HepG2 (cell line): ENCODE results near the gene OGFOD3. TPM values are rescaled to one million over a fixed set of nuclear protein-coding genes. Genes with fewer than 3 reads are reported as not detected.

Source experiments
- ATAC-seq: fragments of 200-7000 bp; cut with Tn5 transposase; 3 replicates; pipeline ENCODE4 v1.9.1; 2020; ENCODE audit warnings: mild to moderate bottlenecking, moderate library complexity
- BruUV-seq: library from RNA; stranded (reverse); fragments of 400-500 nt; replicated peaks from 2 replicates; lab custom pipeline; 2021; lab: Mats Ljungman, UMichigan
- CTCF ChIA-PET: fragments of 300-600 bp; formaldehyde crosslinking; extraction: SDS; loops from one replicate; lab custom pipeline; 2021; ENCODE audit warnings: low total read pairs, inconsistent platforms, low intra/inter-chr PET ratio; lab: Yijun Ruan, JAX
- POLR2A ChIA-PET: fragments of 350-600 bp; sonication (Branson Sonifier 250); formaldehyde crosslinking; loops from one replicate; lab custom pipeline; 2020; ENCODE audit warnings: antibody characterized with exemption, inconsistent platforms; lab: Yijun Ruan, JAX
- DNase-seq: peaks from one replicate; pipeline ENCODE4 v3.0.0-alpha.2; 2015; ENCODE audit warnings: low spot score
- FAIRE-seq: peaks from 3 replicates; lab custom pipeline; 2011; peaks lifted over from hg19 to GRCh38; lab: Jason Lieb, UNC
- H2AFZ ChIP-seq: one replicate; pipeline ENCODE4 v1.6.1; 2011; ENCODE audit warnings: low read length, inconsistent platforms
- H3K27ac ChIP-seq: fragments of 300-600 bp; 3 replicates; pipeline ENCODE4 v1.8.0; 2011; ENCODE audit warnings: mixed run types, mild to moderate bottlenecking, mixed read lengths, low read length, inconsistent platforms; ENCODE audit not compliant: insufficient read depth; ENCODE audit errors: extremely low read length
- H3K27me3 ChIP-seq, 2 experiments: fragments of 200-600 bp in 1 of 2; 2 replicates in 1 of 2; 3 replicates in 1 of 2; pipeline versions ENCODE4 v1.6.0 to v1.8.0; 2011; ENCODE audit warnings: low read length in 2 of 2, mild to moderate bottlenecking in 2 of 2, moderate library complexity in 2 of 2, inconsistent platforms in 1 of 2; ENCODE audit not compliant: insufficient read depth in 2 of 2, control insufficient read depth in 1 of 2
- H3K36me3 ChIP-seq, 2 experiments: fragments of 200-600 bp in 1 of 2; replicated peaks in 1 of 2; 2 replicates in 1 of 2; 3 replicates in 1 of 2; pipeline versions ENCODE4 v1.5.1 to v1.8.0; 2011; ENCODE audit warnings: low read length in 2 of 2, inconsistent platforms in 1 of 2; ENCODE audit not compliant: insufficient read depth in 2 of 2, control insufficient read depth in 1 of 2
- H3K4me1 ChIP-seq: 2 replicates; pipeline ENCODE4 v1.5.1; 2012; ENCODE audit warnings: low read length, inconsistent platforms; ENCODE audit not compliant: insufficient read depth
- H3K4me2 ChIP-seq: 2 replicates; pipeline ENCODE4 v1.6.0; 2011; ENCODE audit warnings: low read depth, low read length, inconsistent platforms
- H3K4me3 ChIP-seq, 3 experiments: fragments of 200-600 bp in 1 of 3; sonication (generic), shearing (Covaris generic) in 1 of 3; replicated peaks in 1 of 3; 2 replicates each; pipeline ENCODE4 v1.5.1; 2011 to 2016; ENCODE audit warnings: low read length in 3 of 3, inconsistent platforms in 2 of 3, low read depth in 2 of 3, mild to moderate bottlenecking in 2 of 3, control low read depth in 1 of 3, mixed read lengths in 1 of 3; ENCODE audit not compliant: insufficient read depth in 1 of 3
- H3K79me2 ChIP-seq: one replicate; pipeline ENCODE4 v1.6.1; 2011; ENCODE audit warnings: low read length, inconsistent platforms; ENCODE audit not compliant: insufficient read depth
- H3K9ac ChIP-seq: 2 replicates; pipeline ENCODE4 v1.6.0; 2011; ENCODE audit warnings: mild to moderate bottlenecking, low read depth, low read length, inconsistent platforms; ENCODE audit not compliant: insufficient read depth
- H3K9me3 ChIP-seq: 2 replicates; pipeline ENCODE4 v1.5.1; 2012; ENCODE audit warnings: mild to moderate bottlenecking, low read length
- H4K20me1 ChIP-seq: 2 replicates; pipeline ENCODE4 v1.6.0; 2011; ENCODE audit warnings: inconsistent platforms, mild to moderate bottlenecking, low read length, moderate library complexity; ENCODE audit not compliant: insufficient read depth
- DR1 ChIP-seq: sonication (generic); formaldehyde crosslinking; IDR thresholded peaks from 2 replicates; pipeline ENCODE4 v1.8.0; 2021; ENCODE audit warnings: mild to moderate bottlenecking, missing genetic modification reagents, inconsistent platforms
- NCOA2 ChIP-seq: sonication (generic); formaldehyde crosslinking; IDR thresholded peaks from 2 replicates; pipeline ENCODE4 v1.8.0; 2022; ENCODE audit warnings: inconsistent platforms
- NFIC ChIP-seq: IDR thresholded peaks from 2 replicates; pipeline ENCODE4 v1.6.1; 2012; ENCODE audit warnings: mild to moderate bottlenecking, low read length, inconsistent platforms
- PHF5A ChIP-seq: IDR thresholded peaks from one replicate; pipeline ENCODE4 v1.6.1; 2018; ENCODE audit warnings: low read depth, missing genetic modification reagents; ENCODE audit not compliant: unreplicated experiment
- POLR2A ChIP-seq, 2 experiments: IDR thresholded peaks; 2 replicates each; pipeline ENCODE4 v1.6.1; 2011; ENCODE audit warnings: low read depth in 2 of 2, low read length in 2 of 2, mild to moderate bottlenecking in 1 of 2, moderate library complexity in 1 of 2; ENCODE audit not compliant: insufficient read depth in 1 of 2
- POLR2AphosphoS5 ChIP-seq: IDR thresholded peaks from 2 replicates; pipeline ENCODE4 v1.6.1; 2012; ENCODE audit warnings: low read depth, low read length
- RBM22 ChIP-seq: fragments of 200-400 bp; formaldehyde crosslinking; optimal IDR thresholded peaks from 2 replicates; pipeline ENCODE3; 2017; ENCODE audit warnings: mild to moderate bottlenecking, low read length, moderate library complexity
- RFXANK ChIP-seq: IDR thresholded peaks from 2 replicates; pipeline ENCODE4 v1.6.1; 2016
- SRSF1 ChIP-seq: fragments of 200-400 bp; formaldehyde crosslinking; optimal IDR thresholded peaks from 2 replicates; pipeline ENCODE3; 2017; ENCODE audit warnings: mild to moderate bottlenecking, low read depth, low read length, moderate library complexity
- THAP8 ChIP-seq: sonication (generic); formaldehyde crosslinking; IDR thresholded peaks from 2 replicates; pipeline ENCODE4 v1.5.1; 2020; ENCODE audit warnings: missing genetic modification reagents, mild to moderate bottlenecking, borderline replicate concordance
- ZNF224 ChIP-seq: sonication (generic); formaldehyde crosslinking; IDR thresholded peaks from 2 replicates; pipeline ENCODE4 v1.5.0; 2020; ENCODE audit warnings: mild to moderate bottlenecking, missing genetic modification reagents
- ZNF430 ChIP-seq: sonication (generic); formaldehyde crosslinking; IDR thresholded peaks from 2 replicates; pipeline ENCODE4 v1.9.0; 2021; ENCODE audit warnings: mild to moderate bottlenecking, missing genetic modification reagents
- ZNF746 ChIP-seq: sonication (generic); formaldehyde crosslinking; IDR thresholded peaks from 2 replicates; pipeline ENCODE4 v1.8.0; 2022; ENCODE audit warnings: mild to moderate bottlenecking, missing genetic modification reagents
- ZNF75D ChIP-seq: sonication (generic); formaldehyde crosslinking; IDR thresholded peaks from 2 replicates; pipeline ENCODE4 v1.8.1; 2023; ENCODE audit warnings: missing genetic modification reagents, mild to moderate bottlenecking, borderline replicate concordance
- ZNF883 ChIP-seq: sonication (generic); formaldehyde crosslinking; IDR thresholded peaks from 2 replicates; pipeline ENCODE4 v1.5.1; 2020; ENCODE audit warnings: mild to moderate bottlenecking, missing genetic modification reagents; ENCODE audit errors: not compliant biosample characterization
- ZSCAN21 ChIP-seq: sonication (generic); formaldehyde crosslinking; IDR thresholded peaks from 2 replicates; pipeline ENCODE4 v1.8.0; 2022; ENCODE audit warnings: mild to moderate bottlenecking, missing genetic modification reagents, moderate library complexity, borderline replicate concordance
- WGBS: methylation state at CpG from one replicate; pipeline ENCODE4 v1.1.6; 2017; ENCODE audit warnings: low lambda C conversion rate; 5-methylcytosine and 5-hydroxymethylcytosine counted together
- in situ Hi-C: cut with HindIII; loops from 2 replicates; pipeline ENCODE4 v1.10.0; 2017; ENCODE audit warnings: low pct_unique_long_range_greater_than_20kb; ENCODE audit not compliant: extremely low pct_ligation_motif_present
- intact Hi-C: fragments of 100-400 bp; cut with micrococcal nuclease; formaldehyde crosslinking; loops from one replicate; pipeline ENCODE4 v1.10.0; 2022; ENCODE audit not compliant: unreplicated experiment
- polyA plus RNA-seq, 8 experiments: library from polyadenylated mRNA; depleted of rRNA in 3 of 8; stranded (reverse) in 7 of 8; unstranded in 1 of 8; fragments of >200 nt; fragmentation: Illumina TruSeq in 4 of 8; extraction: Trizol in 4 of 8; gene quantifications; 2 replicates each; pipeline versions ENCODE4 v1.2.1 to v1.2.3, GENCODE V29; 2011 to 2016; ENCODE audit warnings: low read depth in 4 of 8, missing spikeins in 1 of 8, mixed read lengths in 1 of 8; ENCODE audit not compliant: insufficient read depth in 1 of 8
- total RNA-seq, 5 experiments: library from RNA; depleted of rRNA; stranded (reverse); fragments of >200 nt; fragmentation: Illumina TruSeq; extraction: Trizol; gene quantifications; 2 replicates each; pipeline ENCODE4 v1.2.3, GENCODE V29; 2016; ENCODE audit warnings: low read depth in 1 of 5
- TF ChIP-seq, protein P1 (sequence below): sonication (generic); formaldehyde crosslinking; IDR thresholded peaks from 2 replicates; pipeline ENCODE4 v1.4.0; 2020; ENCODE audit warnings: missing genetic modification reagents, low read depth, mild to moderate bottlenecking, borderline replicate concordance
- TF ChIP-seq, protein P2 (sequence below): sonication (generic); formaldehyde crosslinking; IDR thresholded peaks from 2 replicates; pipeline ENCODE4 v1.5.1; 2020; ENCODE audit warnings: mild to moderate bottlenecking, missing genetic modification reagents, moderate library complexity

Gene OGFOD3
- total and polyA plus RNA-seq, 2 of the 13 experiments (the other 11 are each of a cell fraction or from before 2014, with no cell fraction given), result 40.0 to 42.1 TPM

DNA sequence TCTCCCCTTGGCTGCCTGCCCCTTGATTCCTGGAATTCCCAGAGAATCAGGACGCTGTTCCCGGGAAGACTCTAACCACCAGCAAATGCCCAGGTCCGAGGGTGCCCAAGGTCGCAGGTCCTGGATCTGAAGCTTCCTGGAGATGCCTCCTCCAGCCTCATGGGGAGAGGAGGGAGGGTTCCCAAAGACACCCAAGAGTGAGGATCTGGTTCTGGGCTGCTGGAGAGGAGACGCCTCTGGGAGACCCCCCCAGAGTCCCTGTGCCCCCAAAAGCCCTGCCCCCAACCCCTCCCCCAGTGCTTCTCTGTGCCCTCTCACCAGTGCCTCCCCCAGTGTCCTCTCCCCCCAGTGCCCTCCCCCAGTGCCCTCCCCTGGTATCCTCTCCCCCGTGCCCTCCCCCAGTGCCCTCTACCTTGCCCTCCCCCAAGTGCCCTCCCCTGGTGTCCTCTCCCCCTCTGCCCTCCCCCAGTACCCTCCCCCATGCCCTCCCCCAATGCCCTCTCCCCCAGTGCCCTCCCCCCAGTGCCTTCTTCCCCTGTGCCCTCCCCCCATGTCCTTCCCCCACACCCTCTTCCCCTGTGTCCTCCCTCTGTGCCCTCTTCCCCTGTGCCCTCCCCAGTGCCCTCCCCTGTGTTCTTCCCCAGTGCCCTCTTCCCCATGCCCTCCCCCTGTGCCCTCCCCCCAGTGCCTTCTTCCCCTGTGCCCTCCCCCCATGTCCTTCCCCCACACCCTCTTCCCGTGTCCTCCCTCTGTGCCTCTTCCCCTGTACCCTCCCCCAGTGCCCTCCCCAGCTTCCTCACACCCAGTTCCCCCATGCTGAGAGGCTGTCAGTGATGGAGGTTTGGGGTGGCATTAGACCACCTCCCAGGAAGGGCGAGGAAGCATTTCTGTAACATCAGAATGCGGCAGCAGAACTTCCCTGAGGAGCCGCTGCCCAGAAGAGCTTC lies 78.5 kb downstream of the OGFOD3 start:
- WGBS, result 60% methylated on average over 10 of the region's 10 CpGs
- DNase-seq (no peak), ATAC-seq (no peak), FAIRE-seq (no peak)
- no TSS peak for BruUV-seq
- in situ Hi-C loops (no loop called here), intact Hi-C loops (loop anchor here (5.0 to 10.0 kb wide), 2 partner anchors 38 to 175 kb away; partner anchors contain the start of gene FOXK2)
- Histone ChIP-seq H4K20me1 (no peaks in the 10 kb centered on the region), H3K9me3 (no peaks in the 10 kb centered on the region), H3K4me1 (peaks cover 81% of the 10 kb centered on the region), H3K9ac (peak overlapping the region; percentile 75), H3K79me2 (peaks cover 12% of the 10 kb centered on the region), H3K4me3 (peak overlapping the region; percentile 48 to 69 (median 56)), H3K27me3 (no peaks in the 10 kb centered on the region), H3K4me2 (peak overlapping the region; percentile 90), H3K36me3 (no peaks in the 10 kb centered on the region), H3K27ac (peak overlapping the region; percentile 72), H2AFZ (no peak overlapping the region)
- ChIA-PET POLR2A (interaction anchor here (1.0 to 20.8 kb wide), 7 partner anchors 9 to 40 kb away, joined by 4 to 270 read pairs (median 4); partner anchors contain the start of gene CD7), CTCF (no interaction called here)
- no peak for TF ChIP-seq POLR2AphosphoS5
- no peak for TF ChIP-seq RFXANK
- TF ChIP-seq, protein P1, sequence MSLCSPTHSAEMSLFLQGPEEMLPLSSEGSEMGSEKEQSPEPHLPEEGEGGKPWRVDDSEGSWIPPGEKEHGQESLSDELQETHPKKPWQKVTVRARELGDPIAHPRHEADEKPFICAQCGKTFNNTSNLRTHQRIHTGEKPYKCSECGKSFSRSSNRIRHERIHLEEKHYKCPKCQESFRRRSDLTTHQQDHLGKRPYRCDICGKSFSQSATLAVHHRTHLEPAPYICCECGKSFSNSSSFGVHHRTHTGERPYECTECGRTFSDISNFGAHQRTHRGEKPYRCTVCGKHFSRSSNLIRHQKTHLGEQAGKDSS (CRISPR knock-in tag), result no peak
- no peak for TF ChIP-seq THAP8
- no peak for TF ChIP-seq NFIC
- 0 out of 2 replicates have a peak, but pooled peaks have one; percentile 39 for TF ChIP-seq NCOA2 (CRISPR knock-in tag)
- TF ChIP-seq ZNF746 (CRISPR knock-in tag), result no peak
- TF ChIP-seq ZNF430 (CRISPR knock-in tag), result no peak
- no peak for TF ChIP-seq DR1 (CRISPR knock-in tag)
- no peak for TF ChIP-seq ZNF883 (CRISPR knock-in tag)
- TF ChIP-seq RBM22, result no peak
- peak in 1 of 2 experiments; percentile 2; a peak in 1 of 4 replicates for TF ChIP-seq POLR2A (IDR thresholded peaks at IDR 0.05; ENCODE audit: insufficient read depth in 1 of 2, low read depth in 2 of 2, low read length in 2 of 2)
- no peak for TF ChIP-seq ZNF224 (CRISPR knock-in tag)
- TF ChIP-seq SRSF1, result peak; percentile 49
- no peak for TF ChIP-seq PHF5A (CRISPR knock-in tag)
- TF ChIP-seq, protein P2, sequence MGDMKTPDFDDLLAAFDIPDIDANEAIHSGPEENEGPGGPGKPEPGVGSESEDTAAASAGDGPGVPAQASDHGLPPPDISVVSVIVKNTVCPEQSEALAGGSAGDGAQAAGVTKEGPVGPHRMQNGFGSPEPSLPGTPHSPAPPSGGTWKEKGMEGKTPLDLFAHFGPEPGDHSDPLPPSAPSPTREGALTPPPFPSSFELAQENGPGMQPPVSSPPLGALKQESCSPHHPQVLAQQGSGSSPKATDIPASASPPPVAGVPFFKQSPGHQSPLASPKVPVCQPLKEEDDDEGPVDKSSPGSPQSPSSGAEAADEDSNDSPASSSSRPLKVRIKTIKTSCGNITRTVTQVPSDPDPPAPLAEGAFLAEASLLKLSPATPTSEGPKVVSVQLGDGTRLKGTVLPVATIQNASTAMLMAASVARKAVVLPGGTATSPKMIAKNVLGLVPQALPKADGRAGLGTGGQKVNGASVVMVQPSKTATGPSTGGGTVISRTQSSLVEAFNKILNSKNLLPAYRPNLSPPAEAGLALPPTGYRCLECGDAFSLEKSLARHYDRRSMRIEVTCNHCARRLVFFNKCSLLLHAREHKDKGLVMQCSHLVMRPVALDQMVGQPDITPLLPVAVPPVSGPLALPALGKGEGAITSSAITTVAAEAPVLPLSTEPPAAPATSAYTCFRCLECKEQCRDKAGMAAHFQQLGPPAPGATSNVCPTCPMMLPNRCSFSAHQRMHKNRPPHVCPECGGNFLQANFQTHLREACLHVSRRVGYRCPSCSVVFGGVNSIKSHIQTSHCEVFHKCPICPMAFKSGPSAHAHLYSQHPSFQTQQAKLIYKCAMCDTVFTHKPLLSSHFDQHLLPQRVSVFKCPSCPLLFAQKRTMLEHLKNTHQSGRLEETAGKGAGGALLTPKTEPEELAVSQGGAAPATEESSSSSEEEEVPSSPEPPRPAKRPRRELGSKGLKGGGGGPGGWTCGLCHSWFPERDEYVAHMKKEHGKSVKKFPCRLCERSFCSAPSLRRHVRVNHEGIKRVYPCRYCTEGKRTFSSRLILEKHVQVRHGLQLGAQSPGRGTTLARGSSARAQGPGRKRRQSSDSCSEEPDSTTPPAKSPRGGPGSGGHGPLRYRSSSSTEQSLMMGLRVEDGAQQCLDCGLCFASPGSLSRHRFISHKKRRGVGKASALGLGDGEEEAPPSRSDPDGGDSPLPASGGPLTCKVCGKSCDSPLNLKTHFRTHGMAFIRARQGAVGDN (CRISPR knock-in tag), result peak; percentile 30
- TF ChIP-seq ZSCAN21, result no peak
- TF ChIP-seq ZNF75D, result 0 out of 2 replicates have a peak, but pooled peaks have one; percentile 25
